ENCODE results near the gene ZBTB32.

ZBTB32 gene

DNA sequence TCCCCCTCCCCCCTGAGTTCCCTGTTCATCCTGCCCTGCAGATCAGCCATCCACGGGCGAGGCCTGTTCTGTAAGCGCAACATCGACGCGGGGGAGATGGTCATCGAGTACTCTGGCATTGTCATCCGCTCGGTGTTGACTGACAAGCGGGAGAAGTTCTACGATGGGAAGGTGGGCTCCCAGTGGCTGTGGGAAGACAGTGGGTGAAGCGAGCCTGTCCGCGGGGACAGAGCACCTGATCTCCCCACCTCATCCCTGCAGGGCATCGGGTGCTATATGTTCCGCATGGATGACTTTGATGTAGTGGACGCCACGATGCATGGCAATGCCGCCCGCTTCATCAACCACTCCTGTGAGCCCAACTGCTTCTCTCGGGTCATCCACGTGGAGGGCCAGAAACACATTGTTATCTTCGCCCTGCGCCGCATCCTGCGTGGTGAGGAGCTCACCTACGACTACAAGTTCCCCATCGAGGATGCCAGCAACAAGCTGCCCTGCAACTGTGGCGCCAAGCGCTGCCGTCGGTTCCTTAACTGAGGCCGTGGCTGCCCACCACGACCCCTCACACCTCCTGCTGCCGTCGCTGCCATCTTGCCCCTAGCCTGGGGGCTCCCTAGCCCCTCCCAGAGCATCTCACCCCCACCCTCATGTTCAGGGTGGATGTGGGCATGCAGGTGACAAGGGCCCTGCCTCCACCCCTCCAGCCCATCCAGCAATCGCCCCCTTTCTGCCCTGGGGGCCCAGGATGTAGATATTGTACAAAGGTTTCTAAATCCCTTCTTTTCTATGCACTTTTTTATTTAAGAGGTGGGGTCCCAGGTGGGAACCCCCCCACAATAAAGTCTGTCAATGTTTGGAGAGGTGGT is 33.9 kb downstream of the ZBTB32 start:
- DNase-seq (ENCODE audit: low spot score): peak; percentile 5

DNA sequence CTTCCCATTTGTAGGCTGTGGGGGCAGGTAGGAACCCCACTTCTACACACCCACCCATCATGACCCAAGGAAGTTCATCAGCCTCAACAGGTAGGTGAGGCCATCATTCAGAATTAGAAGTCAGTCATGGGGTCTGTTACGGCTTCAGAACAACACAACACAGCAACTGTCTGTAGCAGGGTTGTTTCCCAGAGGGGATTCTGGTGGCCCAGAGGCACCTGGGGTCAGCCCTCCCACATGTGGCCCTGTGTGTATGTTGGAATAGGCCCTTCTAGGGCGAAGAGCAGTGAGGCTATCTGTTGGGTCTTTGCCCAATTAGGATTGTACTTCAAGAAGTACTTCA is 34.5 kb downstream of the ZBTB32 start:
- no peak for DNase-seq (ENCODE audit: low spot score)

DNA sequence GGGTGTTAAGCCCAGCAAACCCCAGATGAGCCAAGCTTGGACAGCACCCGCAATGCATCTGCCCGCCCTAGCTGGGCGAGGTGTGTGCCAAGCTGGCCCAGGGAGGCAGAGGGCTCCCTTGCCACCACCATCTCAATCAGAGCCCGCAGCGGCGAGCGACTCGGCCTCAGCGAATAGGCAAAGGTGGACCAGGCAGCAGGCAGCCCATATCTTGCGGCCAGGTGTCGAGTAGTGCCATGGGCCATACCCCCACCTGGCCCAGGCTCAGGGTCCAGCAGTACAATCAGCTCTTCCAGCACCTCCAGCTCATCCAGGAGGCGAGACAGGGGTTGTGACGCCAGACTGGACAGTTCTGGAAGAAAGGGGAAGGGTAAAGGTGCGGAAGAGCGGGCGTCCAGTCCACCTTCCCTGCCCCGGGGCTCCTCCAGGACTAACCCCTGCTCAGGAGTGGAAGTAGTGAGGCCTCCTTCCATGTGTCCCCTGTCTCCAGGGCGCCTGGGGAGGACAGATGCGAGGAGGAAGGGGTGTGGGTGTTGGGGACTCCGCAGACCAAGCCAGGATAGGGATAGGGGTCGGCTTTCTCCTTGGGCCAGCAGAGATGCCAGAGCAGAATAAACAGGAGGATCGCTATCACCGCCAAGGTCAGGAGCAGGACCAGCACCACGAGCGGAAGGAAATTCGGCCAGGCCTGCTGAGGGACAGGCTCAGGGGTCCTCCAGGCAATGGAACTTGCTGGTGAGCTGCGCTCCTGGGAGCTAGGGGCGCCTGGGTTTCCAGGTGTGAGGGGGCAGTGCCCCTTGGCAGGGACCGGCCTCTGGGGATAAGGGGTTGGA is 35.1 kb downstream of the ZBTB32 start:
- DNase-seq (ENCODE audit: low spot score): peak; percentile 38

DNA sequence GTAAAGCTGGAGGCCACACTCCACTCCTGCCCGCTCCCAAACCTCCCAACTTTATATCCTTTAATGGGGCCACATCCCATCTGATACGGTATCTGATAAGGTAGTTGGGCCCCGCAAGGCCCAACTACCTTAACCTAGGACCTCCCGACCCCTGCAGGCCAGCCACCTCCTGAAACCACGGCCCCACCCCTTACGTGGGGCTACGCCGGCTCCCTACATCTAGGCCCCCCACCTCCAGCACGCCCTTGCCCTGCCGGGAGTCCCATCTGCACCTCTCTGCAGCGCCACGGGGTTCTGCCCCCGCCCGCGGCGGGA is 35.7 kb downstream of the ZBTB32 start:
- DNase-seq (ENCODE audit: low spot score): no peak

DNA sequence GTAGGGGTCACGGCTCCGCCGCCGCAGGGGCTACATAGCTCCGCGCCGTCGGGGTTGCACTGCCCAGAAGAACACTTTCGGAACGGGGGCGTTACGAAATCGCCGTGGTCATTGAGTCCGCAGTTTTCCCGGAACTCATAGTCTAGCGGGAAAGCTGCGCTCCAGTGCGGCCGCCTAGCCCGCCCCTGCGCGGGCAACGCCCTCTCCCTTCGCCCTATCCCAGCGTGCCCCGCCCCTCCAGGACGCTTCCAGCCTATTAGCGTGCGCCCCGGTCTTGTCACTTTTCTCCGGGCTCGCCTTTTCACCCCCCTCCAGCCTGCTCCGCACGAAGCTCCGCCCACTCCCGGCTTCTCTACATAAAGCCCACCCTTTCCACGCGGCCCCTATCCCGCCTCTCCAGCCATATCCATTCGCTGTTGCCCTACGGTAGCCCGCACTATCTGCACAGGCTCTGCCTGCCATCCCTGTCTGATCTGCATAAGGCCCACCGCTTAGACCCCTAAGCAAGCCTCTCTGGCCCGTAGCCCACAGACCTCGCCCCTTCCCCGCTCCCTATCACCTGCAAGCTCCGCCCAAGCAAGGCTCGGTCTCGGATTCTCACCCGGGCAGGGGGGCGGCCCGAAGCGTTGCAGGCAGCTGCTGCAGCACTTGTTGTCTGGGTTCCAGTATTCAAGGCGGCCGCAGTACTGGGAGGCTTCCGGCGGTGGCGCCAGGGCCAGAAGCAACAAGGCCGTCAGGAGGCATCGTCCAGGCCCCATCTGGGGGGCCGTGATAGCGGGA is 36.3 kb downstream of the ZBTB32 start:
- DNase-seq (ENCODE audit: low spot score): peak; percentile 100

DNA sequence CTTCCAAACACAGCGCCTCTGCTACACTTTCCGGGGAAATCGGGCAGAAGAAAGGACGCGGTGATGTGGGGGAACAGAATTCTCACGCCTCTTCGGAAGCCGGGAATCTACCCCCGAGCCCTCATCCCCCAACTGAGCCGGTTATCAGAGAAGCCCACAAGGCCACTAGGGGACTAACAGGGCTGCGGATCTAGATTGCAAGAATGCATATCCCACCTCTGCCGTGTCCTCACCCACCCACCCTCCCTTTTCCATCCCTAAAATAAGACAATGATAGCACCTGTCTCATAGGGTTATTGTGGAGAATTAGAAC is 36.8 kb downstream of the ZBTB32 start:
- DNase-seq (ENCODE audit: low spot score): no peak

DNA sequence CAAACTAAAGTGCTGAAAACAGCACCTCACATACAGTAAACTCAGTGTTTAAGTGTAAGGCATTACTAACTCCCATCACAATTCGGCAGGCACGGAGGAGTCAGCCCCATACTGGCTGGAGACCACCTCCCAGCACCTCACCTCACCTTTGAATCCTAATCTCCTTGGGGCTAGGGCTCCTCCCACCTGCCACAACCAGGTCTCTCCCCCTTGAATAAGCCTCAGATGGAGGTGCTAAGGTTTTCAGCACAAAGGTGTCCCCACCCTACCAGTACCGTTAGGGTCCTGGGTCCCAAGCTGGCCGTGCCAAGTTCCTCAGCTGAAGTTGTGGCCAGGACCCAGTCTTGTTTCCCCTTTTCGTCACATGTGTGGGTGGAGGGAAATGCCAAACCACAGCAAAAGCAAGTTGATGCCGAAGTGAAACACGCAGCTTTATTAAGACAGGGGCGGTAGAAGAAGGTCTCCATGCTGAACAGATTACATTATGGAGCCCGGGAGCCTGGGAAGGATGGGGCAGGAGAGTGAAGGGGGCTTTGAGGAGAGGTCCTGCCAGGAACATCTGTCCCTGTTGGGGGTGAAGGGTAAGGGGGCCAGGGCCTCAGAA is 37.9 kb downstream of the ZBTB32 start, which contains the start of gene IGFLR1:
Gene IGFLR1, minus strand, starts transcription at position 332 of the 604 bp plus-strand sequence. CDS start 1,272 bp downstream, outside the sequence.
- no peak for DNase-seq (ENCODE audit: low spot score)

DNA sequence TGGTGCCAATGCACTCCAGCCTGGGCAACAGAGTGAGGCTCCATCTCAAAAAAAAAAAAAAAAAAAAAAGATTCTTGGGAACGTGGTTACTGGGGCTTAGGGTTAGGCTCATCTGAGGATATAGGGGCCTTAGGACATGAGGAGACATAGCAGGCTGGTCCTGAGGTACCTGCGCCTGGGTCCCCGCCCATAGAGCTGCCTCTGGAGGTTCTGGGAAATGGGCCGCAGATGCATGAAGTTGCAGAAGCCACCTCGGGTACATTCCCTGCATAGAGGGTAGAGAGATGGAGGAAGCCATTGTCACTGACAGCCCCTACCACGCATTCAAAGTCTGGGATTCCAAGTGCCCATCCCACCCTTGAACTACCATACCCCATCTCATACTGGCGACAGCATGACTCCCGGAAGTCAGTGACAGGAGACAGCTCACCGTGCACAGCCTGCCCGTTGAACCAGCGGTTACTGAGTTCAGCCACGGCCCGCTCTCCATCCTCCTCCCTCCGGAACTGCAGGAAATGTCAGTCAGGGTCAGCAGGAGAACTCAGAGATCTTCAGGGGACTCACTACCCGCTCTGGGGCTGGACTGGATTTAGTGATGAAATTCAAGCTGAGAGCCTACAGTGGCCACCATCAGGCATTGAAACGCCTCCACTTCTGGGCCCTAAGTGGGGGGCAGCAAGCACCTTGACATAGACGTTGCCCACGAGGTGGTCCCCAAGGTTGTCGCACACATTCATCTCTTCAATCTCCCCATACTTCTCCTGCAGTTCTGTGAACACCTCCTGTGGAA is 39.5 kb downstream of the ZBTB32 start:
- no peak for DNase-seq (ENCODE audit: low spot score)

DNA sequence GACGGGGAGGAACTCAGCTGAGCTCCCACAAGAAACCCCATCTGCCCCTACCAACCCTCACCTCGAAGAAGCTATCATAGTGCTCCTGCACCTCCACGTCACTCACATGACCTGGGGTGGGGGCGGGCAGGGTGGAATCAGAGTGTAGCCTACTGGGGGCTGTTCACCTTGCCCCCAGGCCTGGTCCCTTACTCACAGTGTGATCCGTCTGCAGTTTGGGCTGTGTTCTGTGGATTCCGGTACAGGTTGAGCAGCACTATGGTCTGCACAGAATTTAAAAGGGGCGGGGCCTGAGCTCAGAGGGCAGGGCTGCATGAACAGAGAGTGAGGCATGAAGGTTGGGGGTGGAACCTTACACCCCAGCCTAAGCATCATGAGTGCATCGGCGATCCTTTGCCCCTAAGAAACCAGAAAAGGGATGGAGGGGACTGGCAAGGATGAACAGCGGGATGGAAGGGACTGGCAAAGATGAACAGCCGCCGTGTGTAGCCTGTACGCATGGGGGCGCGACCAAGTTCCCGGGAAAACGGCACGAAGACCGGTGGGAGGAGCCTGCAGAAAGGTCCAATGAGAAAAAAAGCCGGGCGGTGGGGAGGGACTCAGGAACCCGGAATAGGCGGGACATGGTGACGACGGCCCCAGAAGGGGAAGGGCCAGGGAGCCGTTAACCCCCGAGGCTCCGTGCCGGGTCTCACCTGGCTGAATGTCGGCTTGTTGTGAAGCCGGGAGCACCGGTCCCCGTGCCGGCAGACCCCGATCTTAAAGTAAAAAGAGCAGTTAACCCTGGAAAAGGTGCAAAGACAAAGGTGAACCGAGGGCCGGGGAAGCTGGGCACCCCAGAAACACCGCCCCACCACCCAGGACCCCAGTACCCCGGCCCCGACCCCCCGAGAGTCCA is 40.3 kb downstream of the ZBTB32 start:
- DNase-seq (ENCODE audit: low spot score): peak; percentile 72

DNA sequence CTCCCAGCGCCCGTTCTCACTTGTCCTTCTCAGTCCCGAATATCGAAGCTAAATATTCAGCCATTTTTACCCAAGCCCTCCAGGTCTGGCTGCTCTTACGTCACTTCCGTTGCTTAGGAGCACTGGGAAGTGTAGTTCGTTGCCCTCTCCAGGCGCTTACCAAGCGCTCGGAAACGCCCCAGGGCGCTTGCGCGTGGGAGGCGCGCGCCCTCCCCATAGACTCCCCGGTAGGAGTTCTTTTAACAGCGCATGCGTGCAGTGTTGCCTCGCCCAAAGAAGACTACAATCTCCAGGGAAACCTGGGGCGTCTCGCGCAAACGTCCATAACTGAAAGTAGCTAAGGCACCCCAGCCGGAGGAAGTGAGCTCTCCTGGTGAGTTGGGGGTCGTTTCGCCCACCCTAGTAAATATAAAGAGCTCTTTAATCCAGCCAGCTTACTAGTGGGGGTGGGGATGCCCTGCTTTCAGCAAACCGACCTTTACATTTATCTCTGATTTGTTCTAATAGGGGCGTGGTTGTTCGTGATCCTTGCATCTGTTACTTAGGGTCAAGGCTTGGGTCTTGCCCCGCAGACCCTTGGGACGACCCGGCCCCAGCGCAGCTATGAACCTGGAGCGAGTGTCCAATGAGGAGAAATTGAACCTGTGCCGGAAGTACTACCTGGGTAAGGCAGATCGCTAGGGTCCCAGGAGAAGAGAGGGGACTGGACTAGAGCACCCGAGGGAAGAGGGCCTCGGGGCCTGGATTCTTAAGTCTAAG is 41.1 kb downstream of the ZBTB32 start, which contains the start of the genes PSENEN and U2AF1L4:
Gene PSENEN, plus strand, starts transcription at position 324 of the 759 bp plus-strand sequence. Its CDS starts 280 bp downstream, at position 604.
Gene U2AF1L4, minus strand, starts transcription at position 91 of the 759 bp plus-strand sequence. Its CDS starts 27 bp downstream, at position 64.
- peak; percentile 73 for DNase-seq (ENCODE audit: low spot score)

DNA sequence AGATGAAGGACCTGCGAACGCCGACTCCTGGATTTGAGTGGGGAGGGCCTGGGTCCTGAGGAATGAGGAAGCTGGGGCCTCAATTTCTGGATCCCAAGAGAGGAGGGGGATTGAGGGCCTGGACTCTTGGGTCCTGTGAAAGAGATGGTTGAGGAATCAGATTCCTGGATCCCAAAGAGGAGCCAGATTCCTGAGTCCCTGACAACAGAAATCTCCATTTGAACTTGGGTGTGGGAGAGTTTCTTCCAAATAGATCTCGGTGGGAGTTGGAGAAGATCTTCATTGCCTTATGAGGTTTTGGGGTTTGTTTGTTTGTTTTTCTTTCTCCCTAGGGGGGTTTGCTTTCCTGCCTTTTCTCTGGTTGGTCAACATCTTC is 41.7 kb downstream of the ZBTB32 start:
- DNase-seq (ENCODE audit: low spot score): no peak

DNA sequence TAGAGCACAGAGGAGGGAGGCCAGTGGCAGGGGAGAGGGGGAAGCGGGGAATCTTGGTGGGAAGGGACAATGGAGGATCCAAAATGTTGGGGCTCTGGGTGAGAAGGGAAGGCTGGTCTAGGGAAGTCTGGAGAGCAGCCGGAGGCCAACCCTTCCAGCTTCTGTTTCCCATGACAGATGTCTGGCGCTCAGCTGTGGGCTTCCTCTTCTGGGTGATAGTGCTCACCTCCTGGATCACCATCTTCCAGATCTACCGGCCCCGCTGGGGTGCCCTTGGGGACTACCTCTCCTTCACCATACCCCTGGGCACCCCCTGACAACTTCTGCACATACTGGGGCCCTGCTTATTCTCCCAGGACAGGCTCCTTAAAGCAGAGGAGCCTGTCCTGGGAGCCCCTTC is 42.2 kb downstream of the ZBTB32 start:
- DNase-seq (ENCODE audit: low spot score): no peak

DNA sequence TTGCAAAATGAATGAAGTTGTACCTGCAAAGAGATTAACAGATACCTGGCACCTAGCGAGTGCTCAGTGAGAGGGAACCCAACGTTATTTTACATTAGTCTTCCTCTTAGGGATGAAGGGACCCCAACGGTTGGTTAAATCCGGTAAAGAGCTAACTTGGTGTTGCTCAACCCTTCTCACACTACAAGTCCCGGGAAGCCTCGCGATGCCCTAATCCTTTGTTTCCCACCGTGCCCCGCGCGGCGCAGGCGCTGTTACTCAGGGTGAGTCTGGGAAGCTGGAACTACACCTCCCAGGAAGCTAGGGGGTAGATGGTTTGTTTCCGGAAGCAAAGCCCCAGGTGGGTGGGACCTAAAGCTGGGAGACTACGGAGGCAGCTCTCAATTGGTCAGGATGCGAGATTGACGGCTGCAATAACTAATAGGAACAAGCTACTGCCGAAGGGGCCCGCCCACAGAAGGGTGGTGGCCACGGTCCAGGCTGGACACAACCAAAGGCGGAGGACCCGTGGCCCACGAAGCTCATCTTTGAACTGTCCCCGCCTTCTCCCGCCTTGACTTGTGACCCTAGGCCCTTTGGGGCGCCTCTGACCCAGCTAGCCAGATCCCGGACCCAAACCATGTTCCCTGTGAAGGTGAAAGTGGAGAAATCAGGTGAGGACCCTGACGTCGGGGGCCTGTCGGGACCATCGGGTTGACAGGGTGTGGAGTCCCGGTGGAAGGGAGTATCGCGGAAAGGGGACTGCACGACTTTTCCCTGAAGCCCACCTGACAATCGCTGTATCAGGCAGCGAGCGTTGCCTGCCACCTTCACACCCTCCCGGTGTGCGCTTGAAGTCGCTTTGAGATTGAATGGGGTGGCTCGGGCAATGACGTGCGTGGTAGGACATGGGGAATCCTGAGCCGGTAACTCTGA is 44.0 kb downstream of the ZBTB32 start, which contains the start of gene LIN37:
Gene LIN37, plus strand, starts transcription at position 471 of the 915 bp plus-strand sequence. Its CDS starts 149 bp downstream, at position 620.
- DNase-seq (ENCODE audit: low spot score): peak; percentile 85

DNA sequence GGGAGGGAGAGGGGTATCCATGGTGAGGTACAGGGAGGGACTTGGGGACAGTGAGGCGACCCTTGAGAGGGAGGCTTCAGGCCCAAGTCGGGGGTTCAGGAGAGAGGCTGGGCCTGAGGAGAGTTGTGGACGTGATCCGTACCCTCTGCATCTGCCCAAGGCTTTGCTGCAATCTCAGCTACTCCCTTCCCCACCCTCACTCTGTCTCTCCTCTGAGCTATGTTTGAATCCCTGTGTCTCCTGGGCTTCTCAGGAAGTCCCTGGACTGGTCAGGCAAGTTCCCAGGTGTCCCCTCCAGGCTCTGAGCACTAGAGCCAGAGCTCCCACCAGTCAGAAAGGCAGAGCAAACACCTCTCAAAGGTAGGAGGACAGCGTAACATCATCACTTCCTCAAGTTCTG is 45.8 kb downstream of the ZBTB32 start:
- DNase-seq (ENCODE audit: low spot score): no peak

DNA sequence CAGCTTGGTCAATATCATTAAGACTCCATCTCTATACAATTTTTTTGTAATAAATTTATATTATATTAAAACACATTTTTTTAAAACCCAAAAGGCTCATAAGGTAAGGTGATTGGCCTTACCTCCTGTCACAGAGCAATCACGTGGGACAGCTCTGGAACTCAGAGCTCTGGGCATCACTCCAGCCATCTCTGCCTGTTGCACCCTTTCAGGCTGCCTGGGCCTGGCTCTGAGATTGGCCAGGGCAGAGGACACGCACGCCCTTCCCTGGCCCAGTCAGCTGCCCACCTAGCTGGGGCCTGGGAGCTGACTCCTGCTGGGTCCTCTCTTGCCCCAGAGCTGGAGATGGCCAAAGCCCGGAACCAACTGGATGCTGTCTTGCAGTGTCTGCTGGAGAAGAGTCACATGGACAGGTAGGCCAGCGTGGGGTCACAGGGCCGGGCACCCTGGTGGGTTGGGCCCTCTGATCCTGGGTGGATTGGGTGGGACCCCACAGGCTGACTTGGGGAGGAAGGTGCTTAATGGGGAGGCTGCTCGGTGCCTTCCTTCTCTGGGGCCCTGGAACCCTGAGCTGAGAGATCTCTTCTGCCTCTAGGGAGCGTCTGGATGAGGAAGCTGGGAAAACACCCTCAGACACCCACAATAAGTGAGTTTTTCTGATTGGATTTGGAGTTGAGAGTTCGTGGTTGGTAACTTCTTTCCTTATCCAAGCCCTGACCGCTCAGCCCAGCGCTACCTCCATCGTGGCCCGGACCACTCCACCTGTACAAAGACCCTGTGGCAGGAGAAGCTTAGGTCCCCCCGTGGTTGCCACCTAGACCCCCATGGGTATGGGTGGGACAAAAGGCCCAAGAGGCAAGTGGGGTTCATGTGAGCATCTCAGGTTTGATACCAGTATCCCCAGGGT is 47.7 kb downstream of the ZBTB32 start:
- DNase-seq (ENCODE audit: low spot score): no peak

DNA sequence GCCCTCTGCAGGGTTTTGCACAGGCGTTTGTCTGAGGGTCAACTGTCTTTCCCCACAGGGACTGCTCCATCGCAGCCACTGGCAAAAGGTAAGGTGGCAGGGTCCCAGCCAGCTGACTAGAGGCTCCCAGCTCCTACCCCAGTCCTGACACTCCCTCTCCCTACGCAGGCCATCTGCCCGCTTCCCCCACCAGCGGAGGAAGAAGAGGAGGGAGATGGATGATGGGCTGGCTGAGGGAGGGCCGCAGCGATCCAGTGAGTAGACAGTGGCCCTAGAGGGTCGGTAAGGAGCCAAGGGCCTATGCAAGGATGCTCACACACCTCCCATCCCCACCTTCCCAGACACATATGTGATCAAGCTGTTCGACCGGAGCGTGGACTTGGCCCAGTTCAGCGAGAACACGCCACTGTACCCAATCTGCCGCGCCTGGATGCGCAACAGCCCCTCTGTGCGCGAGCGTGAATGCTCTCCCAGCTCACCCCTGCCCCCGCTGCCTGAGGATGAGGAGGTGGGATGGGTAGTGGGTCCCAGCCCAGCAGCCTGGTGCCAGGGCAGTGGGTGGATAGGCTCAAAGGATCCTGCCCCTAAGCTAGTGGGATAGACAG is 48.5 kb downstream of the ZBTB32 start:
- DNase-seq (ENCODE audit: low spot score): no peak
